Measurements from ENCODE around the gene BCAR3.
"Not testable (repeated sequence)": the region's sequence is repeated elsewhere in the genome, so short reads cannot be mapped to it uniquely, and the experiment has no call there.

BCAR3 gene

GRCh38 chr1:93573940-93574469 lies 107.6 kb downstream of the BCAR3 start:
- DNase-seq, result no peak

GRCh38 chr1:93571623-93572310 lies 109.9 kb downstream of the BCAR3 start:
- DNase-seq, result no peak

- no peak for DNase-seq
These were observed 112.1 kb downstream of the BCAR3 start for GRCh38 chr1:93569489-93569888.

- DNase-seq, result no peak
These were observed 114.2 kb downstream of the BCAR3 start for GRCh38 chr1:93567255-93567918.

GRCh38 chr1:93566227-93566626 lies 115.4 kb downstream of the BCAR3 start:
- no peak for DNase-seq

GRCh38 chr1:93565496-93566206 lies 116.0 kb downstream of the BCAR3 start:
- DNase-seq, result no peak

- no peak for DNase-seq
These were observed 121.9 kb downstream of the BCAR3 start for GRCh38 chr1:93559695-93560094.

- no peak for DNase-seq
These were observed 122.6 kb downstream of the BCAR3 start for GRCh38 chr1:93559045-93559444.

- no peak for DNase-seq
These were observed 125.3 kb downstream of the BCAR3 start for GRCh38 chr1:93556291-93556690.

GRCh38 chr1:93554883-93555872 lies 126.5 kb downstream of the BCAR3 start:
- DNase-seq, result no peak

GRCh38 chr1:93553886-93554490 lies 127.6 kb downstream of the BCAR3 start:
- not testable (repeated sequence) for DNase-seq

GRCh38 chr1:93552741-93553455 lies 128.7 kb downstream of the BCAR3 start:
- no peak for DNase-seq

GRCh38 chr1:93549811-93550210 lies 131.8 kb downstream of the BCAR3 start:
- DNase-seq, result no peak

- DNase-seq, result no peak
These were observed 132.5 kb downstream of the BCAR3 start for GRCh38 chr1:93549131-93549530.

- no peak for DNase-seq
These were observed 135.3 kb downstream of the BCAR3 start for GRCh38 chr1:93546162-93546863.

- DNase-seq, result no peak
These were observed 139.2 kb downstream of the BCAR3 start for GRCh38 chr1:93542398-93542797.

- DNase-seq, result no peak
These were observed 140.6 kb downstream of the BCAR3 start for GRCh38 chr1:93541045-93541444.

- no peak for DNase-seq
These were observed 143.7 kb downstream of the BCAR3 start for GRCh38 chr1:93537924-93538323.

GRCh38 chr1:93537396-93537795 lies 144.2 kb downstream of the BCAR3 start:
- no peak for DNase-seq

GRCh38 chr1:93533677-93534076 lies 148.0 kb downstream of the BCAR3 start:
- DNase-seq, result no peak

Data from CD4-positive, alpha-beta T cell treated with Interleukin-4 for 4 hours (primary cell).